G401 (cell line): ENCODE measurements around the gene CSNK1G3. TPM values are rescaled to one million over a fixed set of nuclear protein-coding genes. Genes with fewer than 3 reads are reported as not detected.
"Not testable (repeated sequence)": the region's sequence is repeated elsewhere in the genome, so short reads cannot be mapped to it uniquely, and the experiment has no call there.

Experiments used
- DNase-seq: peaks from one replicate; pipeline ENCODE4 v3.0.0-alpha.2; 2015; ENCODE audit warnings: low spot score
- in situ Hi-C: cut with HindIII; loops from 2 replicates; pipeline ENCODE4 v1.10.0; 2016; ENCODE audit warnings: low sequenced_read_pairs, mixed read lengths
- total RNA-seq: library from RNA; depleted of rRNA; stranded (reverse); fragments of >200 nt; shearing (Covaris generic); gene quantifications from 2 replicates; pipeline ENCODE4 v1.2.3, GENCODE V29; 2014; rRNA removed

Gene CSNK1G3
- total RNA-seq, 1 experiment from 2014 or later = 30.0 TPM

- DNase-seq = peak; percentile 80
- in situ Hi-C loops = no loop called here
These were observed 98.9 kb downstream of the CSNK1G3 start for GRCh38 chr5:123610665-123611405.

GRCh38 chr5:123611406-123611709 lies 99.4 kb downstream of the CSNK1G3 start:
- DNase-seq = no peak
- in situ Hi-C loops = no loop called here

GRCh38 chr5:123617561-123617960 lies 105.6 kb downstream of the CSNK1G3 start:
- in situ Hi-C loops = no loop called here
- no peak for DNase-seq

DNA sequence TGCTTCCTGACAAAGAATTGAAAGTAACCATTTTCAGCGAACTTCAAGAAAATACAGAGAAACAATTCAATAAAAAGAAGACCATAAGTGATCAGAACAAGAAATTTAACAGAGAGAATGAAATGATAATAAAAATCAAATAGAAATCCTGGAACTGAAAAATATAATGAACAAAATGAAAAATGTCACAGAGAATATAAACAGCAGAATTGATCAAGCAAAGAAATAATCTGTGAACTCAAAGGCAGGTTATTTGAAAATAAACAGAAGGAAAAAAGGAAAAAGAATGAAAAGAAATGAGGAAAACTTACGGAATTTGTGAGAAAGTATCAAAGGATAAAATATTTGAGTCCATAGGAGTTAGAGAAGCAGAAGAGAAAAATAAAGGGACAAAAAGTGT lies 114.1 kb downstream of the CSNK1G3 start:
- no peak for DNase-seq
- in situ Hi-C loops = no loop called here

DNA sequence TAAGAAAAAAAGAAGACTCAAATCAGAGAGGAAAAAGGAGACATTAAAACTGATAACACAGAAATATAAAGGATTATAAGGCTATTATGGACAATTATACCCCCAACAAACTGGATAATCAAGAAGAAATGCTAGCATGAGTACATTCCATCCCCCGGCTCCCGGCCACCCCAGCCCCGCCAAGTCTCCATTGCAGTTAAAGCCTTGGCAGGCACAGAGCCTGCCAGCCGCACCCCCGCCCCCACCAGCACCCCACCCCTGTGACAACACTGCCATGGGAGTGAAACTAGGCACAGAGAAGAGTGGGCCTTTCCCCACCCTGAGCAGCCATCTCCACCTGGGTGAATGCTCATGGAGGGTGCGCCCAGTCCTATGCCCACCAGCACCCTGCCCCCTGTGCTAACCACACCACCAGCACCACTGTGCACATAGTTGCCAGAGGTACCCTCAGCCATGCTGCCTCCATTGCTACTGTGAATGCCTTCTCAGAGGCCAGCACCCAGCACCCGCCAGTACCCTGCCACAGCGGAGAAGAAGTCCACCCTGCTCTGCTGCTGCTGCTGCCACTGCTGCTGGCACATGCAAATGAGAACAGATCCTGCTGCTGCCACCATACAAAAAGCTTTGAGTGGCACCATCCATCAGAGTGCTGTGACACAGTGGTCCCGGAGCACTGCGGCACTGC lies 117.0 kb downstream of the CSNK1G3 start:
- no peak for DNase-seq

GRCh38 chr5:123636006-123636405 lies 124.0 kb downstream of the CSNK1G3 start:
- in situ Hi-C loops = no loop called here
- no peak for DNase-seq

More for the DNA sequence above, 117.0 kb downstream of the CSNK1G3 start:
- in situ Hi-C loops = no loop called here

DNA sequence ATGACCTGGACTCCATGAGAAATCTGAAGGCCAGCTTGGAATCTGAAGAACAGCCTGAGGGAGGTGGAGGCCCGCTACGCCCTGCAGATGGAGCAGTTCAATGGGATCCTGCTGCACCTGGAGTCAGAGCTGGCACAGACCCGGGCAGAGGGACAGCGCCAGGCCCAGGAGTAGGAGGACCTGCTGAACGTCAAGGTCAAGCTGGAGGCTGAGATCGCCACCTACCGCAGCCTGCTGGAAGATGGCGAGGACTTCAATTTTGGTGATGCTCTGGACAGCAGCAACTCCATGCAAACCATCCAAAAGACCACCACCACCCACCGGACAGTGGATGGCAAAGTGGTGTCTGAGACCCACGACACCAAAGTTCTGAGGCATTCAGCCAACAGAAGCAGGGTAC lies 125.1 kb downstream of the CSNK1G3 start:
- in situ Hi-C loops, DNase-seq: not testable (repeated sequence)

DNA sequence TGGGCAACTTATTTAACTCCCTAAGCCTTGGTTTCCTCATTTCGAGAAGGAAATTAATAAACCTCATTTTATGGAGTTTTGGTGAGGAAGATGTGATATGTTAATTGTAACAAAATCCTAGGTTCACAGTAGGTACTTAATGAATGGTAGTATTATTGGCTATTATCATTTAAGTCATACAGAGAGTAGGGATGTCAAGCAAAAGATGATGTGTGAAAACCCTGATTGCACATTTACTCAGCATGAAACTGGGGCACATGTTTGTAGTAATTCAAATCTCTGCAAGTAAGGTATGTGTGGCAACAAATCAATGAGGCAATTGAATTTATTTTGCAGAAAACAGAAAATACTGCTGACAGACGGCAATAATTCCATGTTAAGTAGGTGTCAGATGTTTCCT lies 127.3 kb downstream of the CSNK1G3 start:
- DNase-seq = no peak
- in situ Hi-C loops = no loop called here

GRCh38 chr5:123645024-123645603 lies 133.1 kb downstream of the CSNK1G3 start:
- no peak for DNase-seq
- in situ Hi-C loops = no loop called here

GRCh38 chr5:123647066-123647465 lies 135.1 kb downstream of the CSNK1G3 start:
- in situ Hi-C loops = no loop called here

DNA sequence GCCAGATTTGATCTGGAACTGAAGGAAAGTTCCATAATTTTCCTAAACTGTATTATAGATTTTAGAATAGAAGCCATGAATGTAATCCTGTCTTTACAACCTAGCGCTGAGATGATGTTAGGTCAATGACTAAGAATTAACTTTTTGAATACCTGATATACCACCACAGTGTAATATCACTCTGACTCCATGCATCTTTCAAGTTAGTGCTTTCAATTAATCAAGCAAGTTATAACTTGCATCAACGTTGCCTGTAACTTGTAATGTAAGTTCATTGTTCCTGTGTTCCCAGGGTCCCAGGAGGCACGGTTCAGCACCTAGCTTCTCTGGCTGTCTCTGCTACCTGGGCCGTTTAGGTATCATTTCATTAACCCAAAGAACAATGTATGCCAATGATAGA lies 139.3 kb downstream of the CSNK1G3 start:
- in situ Hi-C loops = no loop called here
- DNase-seq = no peak

More at GRCh38 chr5:123647066-123647465, 135.1 kb downstream of the CSNK1G3 start:
- no peak for DNase-seq

- in situ Hi-C loops = no loop called here
- DNase-seq = no peak
These were observed 147.0 kb downstream of the CSNK1G3 start for GRCh38 chr5:123659011-123659410.

DNA sequence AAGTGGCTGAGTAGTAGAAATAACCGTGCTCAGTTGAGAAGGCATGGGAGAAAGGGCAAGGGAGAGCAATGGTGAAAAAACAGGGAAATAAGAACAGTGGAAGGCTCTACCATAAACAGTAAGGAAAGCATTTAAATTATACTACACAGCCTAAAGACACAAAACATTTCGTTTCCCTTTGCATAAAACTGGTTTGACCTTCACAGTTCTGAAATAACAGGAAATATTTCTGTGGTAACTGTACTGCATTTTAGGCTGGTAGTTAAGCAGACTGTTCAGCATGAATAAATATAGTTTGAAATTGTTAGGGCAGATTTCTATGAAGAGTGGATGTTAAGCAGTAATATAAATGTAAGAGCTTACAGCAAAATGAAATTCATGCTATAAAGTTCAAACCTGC lies 147.5 kb downstream of the CSNK1G3 start:
- in situ Hi-C loops = no loop called here
- no peak for DNase-seq

- in situ Hi-C loops = no loop called here
- DNase-seq = no peak
These were observed 153.0 kb downstream of the CSNK1G3 start for GRCh38 chr5:123664961-123665360.

- in situ Hi-C loops = no loop called here
- DNase-seq = no peak
These were observed 153.9 kb downstream of the CSNK1G3 start for GRCh38 chr5:123665822-123666371.

Other genes with a start within 250 kb of the CSNK1G3 start
- 9.7 and 24.0 TPM in 2 replicates for gene CEP120, start 88.8 kb upstream of the CSNK1G3 start, total RNA-seq